ENCODE results near the gene TLCD3A.
"Not testable (repeated sequence)": the region's sequence is repeated elsewhere in the genome, so short reads cannot be mapped to it uniquely, and the experiment has no call there.

The TLCD3A gene

DNA sequence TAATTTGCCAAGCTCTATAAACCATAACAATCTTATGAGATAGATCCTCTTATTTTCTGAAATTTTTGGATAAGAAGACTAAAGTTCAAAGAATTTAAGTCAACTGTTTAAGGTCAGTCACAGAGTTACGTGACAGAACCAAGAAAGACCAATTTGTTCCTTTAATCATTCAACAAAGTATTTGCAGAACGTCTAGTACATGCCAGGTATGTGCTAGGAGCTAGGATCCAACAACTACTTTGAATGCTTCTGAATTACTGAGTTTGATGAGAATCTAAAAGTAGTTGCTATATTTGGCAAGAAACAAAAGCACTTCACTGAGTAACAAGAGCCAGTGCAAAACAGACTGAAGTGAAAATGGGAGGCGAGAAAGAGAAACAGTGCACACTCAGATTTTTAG lies 34.7 kb downstream of the TLCD3A start:
- H3K27ac ChIP-seq (ENCODE audit: low read length) = no peak overlapping the region
- H3K4me3 ChIP-seq (ENCODE audit: low read length in 2 of 2) = no peak overlapping the region
- H3K36me3 ChIP-seq (ENCODE audit: control insufficient read depth in 2 of 2, insufficient read depth in 2 of 2, low read length in 2 of 2) = peaks cover 32 to 34% of the 10 kb centered on the region in 2 donors
- H3K27me3 ChIP-seq (ENCODE audit: control insufficient read depth in 1 of 2, insufficient read depth in 2 of 2, low read length in 2 of 2) = no peaks in the 10 kb centered on the region
- H3K9ac ChIP-seq (ENCODE audit: low read length in 2 of 2) = no peak overlapping the region
- no peaks in the 10 kb centered on the region for H3K9me3 ChIP-seq (ENCODE audit: control insufficient read depth in 2 of 2, low read length in 2 of 2)
- no peaks in the 10 kb centered on the region for H3K4me1 ChIP-seq (ENCODE audit: control insufficient read depth, insufficient read depth, low read length)

DNA sequence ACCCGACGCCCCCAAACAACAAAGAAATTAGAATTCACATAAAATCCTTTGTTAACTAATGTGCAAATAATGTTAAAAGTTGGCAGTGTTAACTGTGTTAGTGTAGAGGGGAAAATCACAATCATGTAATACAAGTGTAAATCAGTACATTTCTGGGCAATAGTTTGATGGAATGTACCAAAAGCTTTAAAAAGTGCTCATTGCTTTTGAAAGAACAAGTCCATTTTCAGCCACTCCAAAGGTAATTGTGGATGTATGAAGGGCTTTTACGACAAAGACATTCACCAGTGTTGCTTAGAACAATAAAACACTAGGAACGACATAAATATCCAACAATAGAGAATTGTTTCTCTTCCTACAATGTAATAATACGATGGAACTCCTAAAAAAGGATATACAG lies 40.6 kb downstream of the TLCD3A start:
- Histone ChIP-seq H3K27me3 (ENCODE audit: control insufficient read depth in 1 of 2, insufficient read depth in 2 of 2, low read length in 2 of 2) (no peaks in the 10 kb centered on the region), H3K4me1 (ENCODE audit: control insufficient read depth, insufficient read depth, low read length) (no peaks in the 10 kb centered on the region), H3K4me3 (ENCODE audit: low read length in 2 of 2) (no peak overlapping the region), H3K9ac (ENCODE audit: low read length in 2 of 2) (no peak overlapping the region), H3K9me3 (ENCODE audit: control insufficient read depth in 2 of 2, low read length in 2 of 2) (no peaks in the 10 kb centered on the region), H3K36me3 (ENCODE audit: control insufficient read depth in 2 of 2, insufficient read depth in 2 of 2, low read length in 2 of 2) (peaks cover 57 to 58% of the 10 kb centered on the region in 2 donors), H3K27ac (ENCODE audit: low read length) (no peak overlapping the region)

DNA sequence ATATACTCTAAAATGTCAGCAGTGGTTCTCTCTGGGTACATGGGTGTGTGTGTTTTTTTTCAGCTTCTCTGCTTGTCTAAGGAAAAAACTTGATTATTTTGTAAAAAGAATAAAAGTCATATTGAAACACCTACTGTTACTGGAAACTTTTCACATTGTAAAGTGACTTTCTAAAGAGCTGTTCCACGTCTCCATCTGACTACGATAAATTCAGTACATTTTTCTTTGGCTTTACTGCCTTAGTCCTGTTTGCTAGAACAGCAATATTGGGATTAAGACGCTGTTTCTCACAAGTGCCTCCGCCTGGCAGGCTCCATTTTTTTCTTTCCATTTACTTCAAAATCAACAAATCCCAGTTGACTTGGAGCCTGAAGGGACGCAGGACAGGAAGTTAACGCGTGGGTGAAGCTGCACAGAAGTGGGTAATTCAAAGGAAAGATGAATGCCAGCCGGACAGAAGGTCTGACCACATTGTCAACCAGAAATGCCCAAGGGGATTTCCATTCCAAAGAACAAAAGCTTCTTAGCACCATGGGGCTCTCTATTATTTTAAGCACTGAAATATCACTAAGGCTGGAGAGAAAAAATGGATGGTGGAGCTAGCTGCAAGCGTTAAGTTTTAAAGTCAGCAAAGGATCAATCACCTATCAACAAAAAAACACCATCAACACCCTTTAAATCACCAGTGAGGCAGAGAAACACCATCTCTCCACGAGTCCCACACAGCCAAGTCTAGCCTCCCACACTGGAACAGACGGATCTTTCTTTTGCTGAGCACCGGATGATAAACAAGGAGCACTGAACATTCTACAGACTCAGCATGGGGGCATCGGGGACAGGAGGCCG lies 41.3 kb downstream of the TLCD3A start:
- H3K4me1 ChIP-seq (ENCODE audit: control insufficient read depth, insufficient read depth, low read length) = no peaks in the 10 kb centered on the region
- peaks cover 61 to 63% of the 10 kb centered on the region in 2 donors for H3K36me3 ChIP-seq (ENCODE audit: control insufficient read depth in 2 of 2, insufficient read depth in 2 of 2, low read length in 2 of 2)
- H3K4me3 ChIP-seq (ENCODE audit: low read length in 2 of 2) = no peak overlapping the region
- no peak overlapping the region for H3K27ac ChIP-seq (ENCODE audit: low read length)
- no peaks in the 10 kb centered on the region for H3K9me3 ChIP-seq (ENCODE audit: control insufficient read depth in 2 of 2, low read length in 2 of 2)
- no peak overlapping the region for H3K9ac ChIP-seq (ENCODE audit: low read length in 2 of 2)
- H3K27me3 ChIP-seq (ENCODE audit: control insufficient read depth in 1 of 2, insufficient read depth in 2 of 2, low read length in 2 of 2) = no peaks in the 10 kb centered on the region

DNA sequence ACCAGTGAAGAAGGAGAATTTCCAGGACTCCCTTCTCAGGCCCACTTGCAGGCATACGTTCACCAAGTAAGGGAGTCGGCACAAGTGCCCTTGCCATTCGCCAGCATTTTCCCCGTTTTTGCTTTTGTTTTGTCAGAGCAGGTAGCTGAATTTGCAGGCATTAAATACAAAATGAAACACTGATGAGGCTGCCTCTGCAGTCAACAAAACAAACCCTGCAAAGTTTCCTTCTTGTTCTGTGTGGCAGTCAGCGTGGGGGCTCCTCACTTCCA lies 41.9 kb downstream of the TLCD3A start:
- no peak overlapping the region for H3K9ac ChIP-seq (ENCODE audit: low read length in 2 of 2)
- peaks cover 56 to 58% of the 10 kb centered on the region in 2 donors for H3K36me3 ChIP-seq (ENCODE audit: control insufficient read depth in 2 of 2, insufficient read depth in 2 of 2, low read length in 2 of 2)
- no peaks in the 10 kb centered on the region for H3K27me3 ChIP-seq (ENCODE audit: control insufficient read depth in 1 of 2, insufficient read depth in 2 of 2, low read length in 2 of 2)
- H3K4me3 ChIP-seq (ENCODE audit: low read length in 2 of 2) = no peak overlapping the region
- H3K27ac ChIP-seq (ENCODE audit: low read length) = no peak overlapping the region
- no peaks in the 10 kb centered on the region for H3K4me1 ChIP-seq (ENCODE audit: control insufficient read depth, insufficient read depth, low read length)
- H3K9me3 ChIP-seq (ENCODE audit: control insufficient read depth in 2 of 2, low read length in 2 of 2) = no peaks in the 10 kb centered on the region

DNA sequence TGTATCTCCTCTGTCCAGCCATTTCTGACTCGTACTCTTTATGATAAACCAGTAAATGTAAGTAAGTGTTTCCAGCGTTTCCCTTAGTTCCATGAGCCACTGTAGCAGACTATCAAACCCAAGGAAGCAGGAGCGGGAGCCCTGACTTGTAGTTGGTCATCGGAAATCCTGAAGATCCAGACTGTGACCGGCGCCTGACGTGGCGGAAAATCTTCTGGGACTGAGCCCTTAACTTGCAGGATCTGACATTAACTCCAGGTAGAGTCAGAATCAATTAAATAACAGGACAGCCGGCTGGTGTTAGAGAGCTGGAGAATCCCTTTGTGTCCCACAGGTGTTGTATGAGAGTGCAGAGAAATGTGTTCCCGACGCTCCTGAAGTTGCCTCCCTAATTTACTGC lies 45.7 kb downstream of the TLCD3A start:
- Histone ChIP-seq H3K27ac (ENCODE audit: low read length) (no peak overlapping the region), H3K27me3 (ENCODE audit: control insufficient read depth in 1 of 2, insufficient read depth in 2 of 2, low read length in 2 of 2) (no peaks in the 10 kb centered on the region), H3K9me3 (ENCODE audit: control insufficient read depth in 2 of 2, low read length in 2 of 2) (no peaks in the 10 kb centered on the region), H3K4me3 (ENCODE audit: low read length in 2 of 2) (no peak overlapping the region), H3K36me3 (ENCODE audit: control insufficient read depth in 2 of 2, insufficient read depth in 2 of 2, low read length in 2 of 2) (peaks cover 34 to 37% of the 10 kb centered on the region in 2 donors), H3K4me1 (ENCODE audit: control insufficient read depth, insufficient read depth, low read length) (peaks cover 17% of the 10 kb centered on the region), H3K9ac (ENCODE audit: low read length in 2 of 2) (no peak overlapping the region)

DNA sequence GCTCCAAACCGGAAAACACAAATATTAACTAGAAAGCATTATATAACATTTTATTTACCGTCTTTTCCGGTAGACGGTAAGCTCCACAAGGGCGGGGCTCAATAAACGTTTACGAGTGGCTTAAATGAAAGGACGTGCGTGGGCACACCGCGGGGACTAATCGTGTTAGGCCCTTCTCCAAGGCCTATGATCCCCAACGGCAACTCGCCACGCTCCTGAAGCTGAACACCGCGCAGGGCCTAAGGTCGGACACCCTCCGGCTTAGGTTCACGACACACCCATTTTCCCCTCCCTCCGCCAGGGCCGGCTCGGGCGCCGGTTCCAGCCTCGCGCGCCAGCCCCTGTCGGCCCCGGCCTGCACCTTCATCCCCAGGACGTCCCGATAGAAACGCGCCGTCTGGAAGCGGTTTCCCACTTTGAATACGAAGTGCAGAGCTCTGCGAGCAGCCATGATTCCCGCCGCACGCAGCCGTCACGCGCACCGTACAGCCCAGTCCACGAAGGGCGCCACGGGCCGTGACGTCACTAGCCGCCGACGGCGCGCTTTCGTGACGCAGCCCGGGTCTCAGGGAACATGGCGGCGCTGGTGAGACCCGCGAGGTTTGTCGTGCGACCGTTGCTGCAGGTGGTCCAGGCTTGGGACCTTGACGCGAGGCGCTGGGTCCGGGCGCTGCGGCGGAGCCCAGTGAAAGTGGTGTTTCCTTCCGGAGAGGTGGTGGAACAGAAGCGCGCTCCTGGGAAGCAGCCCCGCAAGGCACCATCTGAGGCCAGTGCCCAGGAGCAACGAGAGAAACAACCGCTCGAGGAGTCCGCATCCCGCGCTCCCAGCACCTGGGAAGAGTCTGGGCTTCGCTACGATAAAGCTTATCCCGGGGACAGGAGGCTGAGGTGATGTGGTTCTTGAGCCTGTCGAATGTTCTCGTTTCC lies 49.7 kb downstream of the TLCD3A start, which contains the start of the genes GLOD4 and MRM3:
GLOD4 (minus strand) TSS at position 476 of the 927 bp plus-strand sequence; CDS start at position 451, 25 bp downstream.
MRM3 (plus strand) TSS at position 549 of the 927 bp plus-strand sequence; CDS start at position 575, 26 bp downstream.
- Histone ChIP-seq H3K4me3 (ENCODE audit: low read length in 2 of 2) (peak within 1 kb of the TSS; percentile 85 to 100), H3K9me3 (ENCODE audit: control insufficient read depth in 2 of 2, low read length in 2 of 2) (no peaks in the 10 kb centered on the region), H3K4me1 (ENCODE audit: control insufficient read depth, insufficient read depth, low read length) (peaks cover 24% of the 10 kb centered on the region), H3K27me3 (ENCODE audit: control insufficient read depth in 1 of 2, insufficient read depth in 2 of 2, low read length in 2 of 2) (no peaks in the 10 kb centered on the region), H3K27ac (ENCODE audit: low read length) (peak within 1 kb of the TSS; percentile 77), H3K36me3 (ENCODE audit: control insufficient read depth in 2 of 2, insufficient read depth in 2 of 2, low read length in 2 of 2) (peaks cover 13% of the 10 kb centered on the region in 2 donors), H3K9ac (ENCODE audit: low read length in 2 of 2) (peak within 1 kb of the TSS; percentile 79 to 93)

DNA sequence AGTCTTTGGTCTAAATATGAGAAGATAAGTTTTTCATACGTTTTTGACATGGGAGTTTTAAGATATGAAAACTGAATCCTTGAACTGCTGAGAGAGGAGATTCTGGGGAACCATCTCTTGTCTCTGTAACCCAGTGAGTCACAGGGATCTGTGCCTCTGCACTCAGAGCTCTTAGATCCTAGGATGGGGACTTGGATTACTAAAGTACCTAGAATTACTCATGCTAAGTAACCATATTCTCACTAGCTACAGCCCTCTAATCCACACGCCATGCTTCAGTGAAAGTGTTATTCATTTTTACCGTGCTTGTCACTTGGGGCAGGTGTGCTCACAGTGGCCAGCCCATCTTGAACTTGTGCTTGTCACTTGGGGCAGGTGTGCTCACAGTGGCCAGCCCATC lies 51.7 kb downstream of the TLCD3A start:
- H3K4me3 ChIP-seq (ENCODE audit: low read length in 2 of 2) = no peak overlapping the region
- H3K27ac ChIP-seq (ENCODE audit: low read length) = no peak overlapping the region
- peaks cover 4 to 18% of the 10 kb centered on the region in 2 donors for H3K36me3 ChIP-seq (ENCODE audit: control insufficient read depth in 2 of 2, insufficient read depth in 2 of 2, low read length in 2 of 2)

DNA sequence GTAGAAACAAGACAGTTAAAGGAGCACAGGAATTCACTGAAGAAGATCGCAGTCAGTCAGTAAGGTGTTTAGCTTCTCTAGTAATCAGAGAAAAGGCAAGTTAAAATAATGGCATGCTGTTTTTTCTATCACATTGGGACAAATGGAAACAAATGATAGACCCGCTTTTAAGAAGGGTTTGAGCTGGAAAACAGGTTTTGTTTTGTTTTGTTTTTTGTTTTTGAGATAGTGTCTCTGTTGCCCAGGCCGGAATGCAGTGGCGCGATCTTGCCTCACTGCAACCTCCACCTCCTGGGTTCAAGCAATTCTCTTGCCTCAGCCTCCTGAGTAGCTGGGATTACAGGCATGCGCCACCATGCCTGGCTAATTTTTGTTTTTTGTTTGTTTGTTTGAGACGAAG lies 53.5 kb downstream of the TLCD3A start:
- not testable (repeated sequence) for H3K27ac ChIP-seq (ENCODE audit: low read length); H3K9ac ChIP-seq (ENCODE audit: low read length in 2 of 2); H3K9me3 ChIP-seq (ENCODE audit: control insufficient read depth in 2 of 2, low read length in 2 of 2); H3K4me3 ChIP-seq (ENCODE audit: low read length in 2 of 2); H3K27me3 ChIP-seq (ENCODE audit: control insufficient read depth in 1 of 2, insufficient read depth in 2 of 2, low read length in 2 of 2)
- H3K4me1 ChIP-seq (ENCODE audit: control insufficient read depth, insufficient read depth, low read length) = peaks cover 30% of the 10 kb centered on the region
- peaks cover 6 to 23% of the 10 kb centered on the region in 2 donors for H3K36me3 ChIP-seq (ENCODE audit: control insufficient read depth in 2 of 2, insufficient read depth in 2 of 2, low read length in 2 of 2)

More for the DNA sequence above, 51.7 kb downstream of the TLCD3A start:
- Histone ChIP-seq H3K9ac (ENCODE audit: low read length in 2 of 2) (no peak overlapping the region), H3K27me3 (ENCODE audit: control insufficient read depth in 1 of 2, insufficient read depth in 2 of 2, low read length in 2 of 2) (no peaks in the 10 kb centered on the region), H3K4me1 (ENCODE audit: control insufficient read depth, insufficient read depth, low read length) (peaks cover 24% of the 10 kb centered on the region), H3K9me3 (ENCODE audit: control insufficient read depth in 2 of 2, low read length in 2 of 2) (no peaks in the 10 kb centered on the region)

DNA sequence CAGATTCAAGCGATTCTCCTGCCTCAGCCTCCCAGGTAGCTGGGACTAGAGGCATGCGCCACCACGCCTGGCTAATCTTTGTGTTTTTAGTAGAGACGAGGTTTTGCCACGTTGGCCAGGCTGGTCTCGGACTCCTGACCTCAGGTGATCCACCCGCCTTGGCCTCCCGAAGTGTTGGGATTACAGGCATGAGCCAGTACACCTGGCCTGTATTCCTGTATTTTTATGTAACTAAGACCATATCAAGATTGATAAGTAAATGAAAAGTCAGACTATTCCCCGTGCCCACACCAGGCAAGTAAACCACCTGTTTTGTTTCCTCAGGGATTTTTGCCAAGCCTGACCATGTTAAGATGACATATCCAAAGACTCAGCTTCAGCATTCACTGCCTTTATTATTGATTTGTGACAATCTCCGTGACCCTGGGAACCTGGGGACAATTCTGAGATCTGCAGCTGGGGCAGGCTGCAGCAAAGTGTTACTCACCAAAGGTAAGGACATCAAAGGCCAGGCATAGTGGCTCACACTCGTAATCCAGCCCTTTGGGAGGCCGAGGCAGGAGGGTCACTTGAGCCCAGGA lies 55.3 kb downstream of the TLCD3A start:
- H3K27ac ChIP-seq (ENCODE audit: low read length) = no peak overlapping the region
- peaks cover 14 to 30% of the 10 kb centered on the region in 2 donors for H3K36me3 ChIP-seq (ENCODE audit: control insufficient read depth in 2 of 2, insufficient read depth in 2 of 2, low read length in 2 of 2)
- no peaks in the 10 kb centered on the region for H3K27me3 ChIP-seq (ENCODE audit: control insufficient read depth in 1 of 2, insufficient read depth in 2 of 2, low read length in 2 of 2)
- no peaks in the 10 kb centered on the region for H3K9me3 ChIP-seq (ENCODE audit: control insufficient read depth in 2 of 2, low read length in 2 of 2)
- H3K9ac ChIP-seq (ENCODE audit: low read length in 2 of 2) = no peak overlapping the region
- H3K4me3 ChIP-seq (ENCODE audit: low read length in 2 of 2) = no peak overlapping the region
- H3K4me1 ChIP-seq (ENCODE audit: control insufficient read depth, insufficient read depth, low read length) = peaks cover 35% of the 10 kb centered on the region

DNA sequence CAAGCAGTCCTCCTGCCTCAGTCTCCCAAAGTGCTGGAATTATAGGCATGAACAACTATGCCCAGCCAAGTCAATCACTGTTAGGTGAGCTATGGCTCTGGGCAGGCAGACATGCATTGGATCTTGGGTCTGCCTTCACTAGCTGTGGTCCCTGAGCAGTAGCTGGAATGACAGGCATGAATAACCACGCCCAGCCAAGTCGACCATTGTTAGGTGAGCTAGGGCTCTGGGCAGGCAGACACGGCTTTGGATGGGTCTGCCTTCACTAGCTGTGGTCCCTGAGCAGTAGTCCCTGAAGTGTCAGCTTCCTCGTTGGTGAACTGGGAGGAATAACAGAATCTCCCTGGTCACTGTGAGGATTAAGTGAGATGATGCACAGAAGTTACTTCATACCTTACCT lies 56.2 kb downstream of the TLCD3A start:
- Histone ChIP-seq H3K4me1 (ENCODE audit: control insufficient read depth, insufficient read depth, low read length) (peaks cover 33% of the 10 kb centered on the region), H3K27me3 (ENCODE audit: control insufficient read depth in 1 of 2, insufficient read depth in 2 of 2, low read length in 2 of 2) (no peaks in the 10 kb centered on the region), H3K9ac (ENCODE audit: low read length in 2 of 2) (no peak overlapping the region), H3K4me3 (ENCODE audit: low read length in 2 of 2) (no peak overlapping the region), H3K9me3 (ENCODE audit: control insufficient read depth in 2 of 2, low read length in 2 of 2) (no peaks in the 10 kb centered on the region), H3K36me3 (ENCODE audit: control insufficient read depth in 2 of 2, insufficient read depth in 2 of 2, low read length in 2 of 2) (peaks cover 14 to 30% of the 10 kb centered on the region in 2 donors), H3K27ac (ENCODE audit: low read length) (no peak overlapping the region)

Data from stomach smooth muscle (tissue), 2 donors.